ENCODE measurements around the gene ACCS.
A peak's percentile ranks its signal among the peaks of the same experiment; 100 is the strongest.

The ACCS gene

GRCh38 chr11:44088871-44089270 is 22.8 kb downstream of the ACCS start:
- DNase-seq (ENCODE audit: low read depth in 1 of 2, low spot score in 1 of 2) = no peak

GRCh38 chr11:44090539-44090938 is 24.5 kb downstream of the ACCS start:
- DNase-seq (ENCODE audit: low read depth in 1 of 2, low spot score in 1 of 2) = no peak

GRCh38 chr11:44094260-44094868 is 28.3 kb downstream of the ACCS start:
- peak; percentile 50 to 82 for DNase-seq (ENCODE audit: low read depth in 1 of 2, low spot score in 1 of 2)

GRCh38 chr11:44095506-44096359 is 29.7 kb downstream of the ACCS start, which contains the start of gene EXT2:
Gene EXT2 (plus strand): TSS chr11:44095678. CDS start chr11:44107713, 12,035 bp downstream.
- DNase-seq (ENCODE audit: low read depth in 1 of 2, low spot score in 1 of 2) = peak; percentile 70 to 80

GRCh38 chr11:44096360-44097185 is 30.5 kb downstream of the ACCS start:
- DNase-seq (ENCODE audit: low read depth in 1 of 2, low spot score in 1 of 2) = no peak

GRCh38 chr11:44097821-44098220 is 31.8 kb downstream of the ACCS start:
- DNase-seq (ENCODE audit: low read depth in 1 of 2, low spot score in 1 of 2) = no peak

GRCh38 chr11:44101098-44101497 is 35.0 kb downstream of the ACCS start:
- no peak for DNase-seq (ENCODE audit: low read depth in 1 of 2, low spot score in 1 of 2)

GRCh38 chr11:44104481-44105294 is 38.6 kb downstream of the ACCS start:
- no peak for DNase-seq (ENCODE audit: low read depth in 1 of 2, low spot score in 1 of 2)

- no peak for DNase-seq (ENCODE audit: low read depth in 1 of 2, low spot score in 1 of 2)
Measured at GRCh38 chr11:44108260-44108659, 42.2 kb downstream of the ACCS start.

- peak in 1 of 2 donors; percentile 41 for DNase-seq (ENCODE audit: low read depth in 1 of 2, low spot score in 1 of 2)
Measured at GRCh38 chr11:44110231-44110679, 44.2 kb downstream of the ACCS start.

- no peak for DNase-seq (ENCODE audit: low read depth in 1 of 2, low spot score in 1 of 2)
Measured at GRCh38 chr11:44112091-44112821, 46.2 kb downstream of the ACCS start.

- no peak for DNase-seq (ENCODE audit: low read depth in 1 of 2, low spot score in 1 of 2)
Measured at GRCh38 chr11:44113018-44113417, 46.9 kb downstream of the ACCS start.

GRCh38 chr11:44113572-44113971 is 47.5 kb downstream of the ACCS start:
- DNase-seq (ENCODE audit: low read depth in 1 of 2, low spot score in 1 of 2) = no peak

GRCh38 chr11:44116234-44116830 is 50.3 kb downstream of the ACCS start:
- no peak for DNase-seq (ENCODE audit: low read depth in 1 of 2, low spot score in 1 of 2)

GRCh38 chr11:44120169-44120568 is 54.1 kb downstream of the ACCS start:
- DNase-seq (ENCODE audit: low read depth in 1 of 2, low spot score in 1 of 2) = no peak

GRCh38 chr11:44125598-44125997 is 59.5 kb downstream of the ACCS start:
- DNase-seq (ENCODE audit: low read depth in 1 of 2, low spot score in 1 of 2) = no peak

GRCh38 chr11:44126304-44126703 is 60.2 kb downstream of the ACCS start:
- no peak for DNase-seq (ENCODE audit: low read depth in 1 of 2, low spot score in 1 of 2)

- no peak for DNase-seq (ENCODE audit: low read depth in 1 of 2, low spot score in 1 of 2)
Measured at GRCh38 chr11:44127130-44127529, 61.1 kb downstream of the ACCS start.

GRCh38 chr11:44128729-44129128 is 62.7 kb downstream of the ACCS start:
- DNase-seq (ENCODE audit: low read depth in 1 of 2, low spot score in 1 of 2) = no peak

- DNase-seq (ENCODE audit: low read depth in 1 of 2, low spot score in 1 of 2) = no peak
Measured at GRCh38 chr11:44130751-44131150, 64.7 kb downstream of the ACCS start.
